ENCODE data around the gene PBX4.

PBX4 gene

GRCh38 chr19:19550972-19551852 is 67.3 kb downstream of the PBX4 start:
- TF ChIP-seq, protein P1, sequence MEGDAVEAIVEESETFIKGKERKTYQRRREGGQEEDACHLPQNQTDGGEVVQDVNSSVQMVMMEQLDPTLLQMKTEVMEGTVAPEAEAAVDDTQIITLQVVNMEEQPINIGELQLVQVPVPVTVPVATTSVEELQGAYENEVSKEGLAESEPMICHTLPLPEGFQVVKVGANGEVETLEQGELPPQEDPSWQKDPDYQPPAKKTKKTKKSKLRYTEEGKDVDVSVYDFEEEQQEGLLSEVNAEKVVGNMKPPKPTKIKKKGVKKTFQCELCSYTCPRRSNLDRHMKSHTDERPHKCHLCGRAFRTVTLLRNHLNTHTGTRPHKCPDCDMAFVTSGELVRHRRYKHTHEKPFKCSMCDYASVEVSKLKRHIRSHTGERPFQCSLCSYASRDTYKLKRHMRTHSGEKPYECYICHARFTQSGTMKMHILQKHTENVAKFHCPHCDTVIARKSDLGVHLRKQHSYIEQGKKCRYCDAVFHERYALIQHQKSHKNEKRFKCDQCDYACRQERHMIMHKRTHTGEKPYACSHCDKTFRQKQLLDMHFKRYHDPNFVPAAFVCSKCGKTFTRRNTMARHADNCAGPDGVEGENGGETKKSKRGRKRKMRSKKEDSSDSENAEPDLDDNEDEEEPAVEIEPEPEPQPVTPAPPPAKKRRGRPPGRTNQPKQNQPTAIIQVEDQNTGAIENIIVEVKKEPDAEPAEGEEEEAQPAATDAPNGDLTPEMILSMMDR (IDR thresholded peaks at IDR 0.05; ENCODE audit: low read depth, low read length), result no peak
- no peak overlapping the region for H3K4me3 ChIP-seq (ENCODE audit: low read depth, low read length)

- TF ChIP-seq, protein P1 (IDR thresholded peaks at IDR 0.05; ENCODE audit: low read depth, low read length), result no peak
- no peak overlapping the region for H3K4me3 ChIP-seq (ENCODE audit: low read depth, low read length)
Observed at GRCh38 chr19:19550485-19550929, 68.0 kb downstream of the PBX4 start.

- no peak overlapping the region for H3K4me3 ChIP-seq (ENCODE audit: low read depth, low read length)
- TF ChIP-seq, protein P1 (IDR thresholded peaks at IDR 0.05; ENCODE audit: low read depth, low read length), result no peak
Observed at GRCh38 chr19:19549804-19550464, 68.6 kb downstream of the PBX4 start.

DNA sequence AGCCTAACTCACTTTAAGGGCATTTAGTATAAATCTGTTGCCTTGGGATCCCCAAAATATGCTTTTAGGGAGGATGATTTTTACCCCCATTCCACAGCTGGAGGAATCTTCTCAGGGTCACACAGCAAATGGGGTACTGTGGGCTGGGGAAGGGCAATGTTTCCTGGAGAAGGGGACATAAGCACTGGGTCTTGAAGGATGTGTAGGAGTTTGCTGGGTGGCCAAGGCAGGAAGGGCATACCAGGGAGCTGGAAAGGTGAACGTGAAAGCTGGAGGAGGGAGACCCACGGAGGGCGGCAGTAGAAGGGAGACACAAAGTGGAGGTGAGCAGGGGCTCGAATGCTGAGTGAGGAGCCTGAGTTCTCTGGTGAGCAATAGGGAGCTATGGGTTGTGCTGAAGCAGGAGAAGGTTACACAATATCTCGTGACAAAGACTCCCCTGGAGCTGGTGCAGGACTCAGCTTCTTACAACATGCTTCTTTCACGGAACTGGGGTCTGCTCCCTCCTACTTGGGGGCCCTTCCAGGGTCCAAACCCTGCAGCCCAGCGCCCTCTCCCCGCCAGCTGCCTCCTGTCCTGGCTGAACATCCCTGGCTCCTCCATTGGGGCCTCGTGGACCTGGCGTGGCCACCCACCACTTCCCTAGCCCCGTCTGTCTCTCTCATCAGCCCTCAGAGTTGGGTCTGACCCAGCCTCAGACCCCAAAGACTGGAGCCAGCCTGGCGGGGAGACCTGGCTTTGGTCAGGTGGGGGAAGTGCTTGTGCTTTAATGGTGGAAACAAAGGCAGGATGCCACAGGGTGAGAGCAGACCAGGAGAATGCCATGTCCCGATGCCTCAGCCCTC is 69.3 kb downstream of the PBX4 start:
- TF ChIP-seq, protein P1 (IDR thresholded peaks at IDR 0.05; ENCODE audit: low read depth, low read length), result no peak
- no peak overlapping the region for H3K4me3 ChIP-seq (ENCODE audit: low read depth, low read length)

DNA sequence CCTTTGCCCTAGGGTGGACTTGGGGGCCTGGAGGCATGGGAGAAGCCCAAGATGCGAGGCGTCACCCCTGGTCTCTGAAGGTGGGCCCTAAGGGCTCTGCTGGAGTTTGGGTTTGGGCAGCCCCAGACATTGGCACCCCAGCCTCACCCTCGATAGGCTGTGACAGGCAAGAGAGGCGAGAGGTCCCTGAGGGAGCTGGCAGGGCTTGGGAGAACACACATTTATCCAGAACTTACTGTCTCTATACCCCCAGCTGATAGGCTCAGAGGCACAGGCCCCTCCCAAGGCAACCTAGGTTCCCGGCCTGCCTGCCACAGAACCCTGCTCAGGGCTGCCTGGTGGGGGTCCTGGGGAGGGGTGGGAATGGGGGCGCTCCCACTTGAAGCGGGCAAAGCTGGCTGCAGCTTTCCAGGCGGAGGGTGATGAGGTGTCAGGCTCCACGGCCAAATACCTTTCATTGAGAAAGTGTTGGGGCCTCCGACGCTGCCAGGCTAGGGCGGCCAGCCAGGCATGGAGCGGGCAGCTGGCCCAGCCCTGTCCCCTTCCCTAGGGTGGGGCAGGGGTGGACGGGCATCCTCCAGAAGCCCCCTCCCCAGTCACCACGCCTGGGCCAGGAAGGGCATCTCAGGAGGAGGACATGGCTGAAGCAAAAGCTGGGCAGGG is 70.7 kb downstream of the PBX4 start:
- H3K4me3 ChIP-seq (ENCODE audit: low read depth, low read length), result no peak overlapping the region
- TF ChIP-seq, protein P1 (IDR thresholded peaks at IDR 0.05; ENCODE audit: low read depth, low read length), result no peak

DNA sequence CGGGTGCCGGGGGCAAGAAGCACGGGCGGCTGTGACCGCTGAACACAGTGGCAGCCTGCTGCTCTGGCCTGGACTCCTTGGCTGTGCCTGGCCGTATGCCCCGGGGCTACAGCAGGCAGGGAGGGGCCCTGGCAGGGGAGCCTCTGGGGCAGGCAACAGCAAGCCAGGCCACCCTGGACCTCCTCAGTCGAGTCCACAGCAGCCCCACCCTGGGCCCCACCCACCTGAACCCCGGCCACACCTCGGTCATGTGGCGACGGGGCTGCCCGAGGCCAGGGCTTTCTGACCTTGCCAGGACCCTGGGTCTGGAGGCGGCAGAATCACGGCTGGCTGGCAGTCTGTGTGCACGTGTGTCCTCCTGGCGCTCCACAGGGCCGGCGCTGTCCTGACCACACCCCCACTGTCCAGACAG is 71.7 kb downstream of the PBX4 start:
- H3K4me3 ChIP-seq (ENCODE audit: low read depth, low read length), result no peak overlapping the region
- TF ChIP-seq, protein P1 (IDR thresholded peaks at IDR 0.05; ENCODE audit: low read depth, low read length), result no peak

Data from WI38 (cell line).